ENCODE data around the gene LRRC71.

Gene LRRC71

GRCh38 chr1:156949127-156949526, 28.7 kb downstream of the LRRC71 start:
- Histone ChIP-seq H3K4me3 (ENCODE audit: low read depth in 1 of 2, low read length in 2 of 2) (no peak overlapping the region), H3K4me2 (ENCODE audit: insufficient read depth, low read length) (no peak overlapping the region), H3K27ac (ENCODE audit: low read length) (no peak overlapping the region), H2AFZ (ENCODE audit: low read depth, low read length) (no peak overlapping the region), H3K9me3 (ENCODE audit: insufficient read depth, low read length, severe bottlenecking) (no peaks in the 10 kb centered on the region), H3K4me1 (ENCODE audit: insufficient read depth, low read length) (no peaks in the 10 kb centered on the region), H4K20me1 (ENCODE audit: insufficient read depth, low read length) (no peaks in the 10 kb centered on the region), H3K79me2 (ENCODE audit: insufficient read depth, low read length) (no peaks in the 10 kb centered on the region), H3K36me3 (ENCODE audit: insufficient read depth, low read length) (no peaks in the 10 kb centered on the region), H3K9ac (ENCODE audit: low read depth, low read length) (no peak overlapping the region), H3K27me3 (ENCODE audit: insufficient read depth, low read length, poor library complexity) (peaks cover 28% of the 10 kb centered on the region)
- no peak for TF ChIP-seq CTCF (IDR thresholded peaks at IDR 0.05; ENCODE audit: borderline replicate concordance, extremely low read depth, low read length, poor library complexity, severe bottlenecking)
- TF ChIP-seq EZH2 (IDR thresholded peaks at IDR 0.05; ENCODE audit: borderline replicate concordance, low read depth, low read length, severe bottlenecking), result no peak
- ATAC-seq (ENCODE audit: insufficient read depth, low read depth) (no peak), DNase-seq (no peak)

- no peak for TF ChIP-seq EZH2 (IDR thresholded peaks at IDR 0.05; ENCODE audit: borderline replicate concordance, low read depth, low read length, severe bottlenecking)
- TF ChIP-seq CTCF (IDR thresholded peaks at IDR 0.05; ENCODE audit: borderline replicate concordance, extremely low read depth, low read length, poor library complexity, severe bottlenecking), result no peak
- Histone ChIP-seq H2AFZ (ENCODE audit: low read depth, low read length) (no peak overlapping the region), H3K36me3 (ENCODE audit: insufficient read depth, low read length) (no peaks in the 10 kb centered on the region), H4K20me1 (ENCODE audit: insufficient read depth, low read length) (no peaks in the 10 kb centered on the region), H3K27ac (ENCODE audit: low read length) (no peak overlapping the region), H3K4me3 (ENCODE audit: low read depth in 1 of 2, low read length in 2 of 2) (no peak overlapping the region), H3K9me3 (ENCODE audit: insufficient read depth, low read length, severe bottlenecking) (no peaks in the 10 kb centered on the region), H3K79me2 (ENCODE audit: insufficient read depth, low read length) (no peaks in the 10 kb centered on the region), H3K9ac (ENCODE audit: low read depth, low read length) (no peak overlapping the region), H3K27me3 (ENCODE audit: insufficient read depth, low read length, poor library complexity) (peaks cover 30% of the 10 kb centered on the region), H3K4me2 (ENCODE audit: insufficient read depth, low read length) (no peak overlapping the region), H3K4me1 (ENCODE audit: insufficient read depth, low read length) (no peaks in the 10 kb centered on the region)
- no peak for ATAC-seq (ENCODE audit: insufficient read depth, low read depth)
- DNase-seq, result no peak
These were observed 30.9 kb downstream of the LRRC71 start for GRCh38 chr1:156951371-156951770.

- Histone ChIP-seq H3K27me3 (ENCODE audit: insufficient read depth, low read length, poor library complexity) (peaks cover 35% of the 10 kb centered on the region), H3K36me3 (ENCODE audit: insufficient read depth, low read length) (no peaks in the 10 kb centered on the region), H3K4me2 (ENCODE audit: insufficient read depth, low read length) (no peak overlapping the region), H3K4me3 (ENCODE audit: low read depth in 1 of 2, low read length in 2 of 2) (no peak overlapping the region), H3K27ac (ENCODE audit: low read length) (no peak overlapping the region), H2AFZ (ENCODE audit: low read depth, low read length) (no peak overlapping the region), H3K79me2 (ENCODE audit: insufficient read depth, low read length) (no peaks in the 10 kb centered on the region), H3K9ac (ENCODE audit: low read depth, low read length) (no peak overlapping the region), H4K20me1 (ENCODE audit: insufficient read depth, low read length) (no peaks in the 10 kb centered on the region), H3K9me3 (ENCODE audit: insufficient read depth, low read length, severe bottlenecking) (no peaks in the 10 kb centered on the region), H3K4me1 (ENCODE audit: insufficient read depth, low read length) (no peaks in the 10 kb centered on the region)
- no peak for ATAC-seq (ENCODE audit: insufficient read depth, low read depth)
- no peak for DNase-seq
- TF ChIP-seq CTCF (IDR thresholded peaks at IDR 0.05; ENCODE audit: borderline replicate concordance, extremely low read depth, low read length, poor library complexity, severe bottlenecking) (no peak), EZH2 (IDR thresholded peaks at IDR 0.05; ENCODE audit: borderline replicate concordance, low read depth, low read length, severe bottlenecking) (no peak)
These were observed 33.1 kb downstream of the LRRC71 start for GRCh38 chr1:156953571-156953970.

- TF ChIP-seq EZH2 (IDR thresholded peaks at IDR 0.05; ENCODE audit: borderline replicate concordance, low read depth, low read length, severe bottlenecking), result no peak
- ATAC-seq (ENCODE audit: insufficient read depth, low read depth) (no peak), DNase-seq (no peak)
- Histone ChIP-seq H3K4me3 (ENCODE audit: low read depth in 1 of 2, low read length in 2 of 2) (no peak overlapping the region), H3K36me3 (ENCODE audit: insufficient read depth, low read length) (no peaks in the 10 kb centered on the region), H3K9ac (ENCODE audit: low read depth, low read length) (no peak overlapping the region), H3K4me1 (ENCODE audit: insufficient read depth, low read length) (no peaks in the 10 kb centered on the region), H3K27ac (ENCODE audit: low read length) (no peak overlapping the region), H2AFZ (ENCODE audit: low read depth, low read length) (no peak overlapping the region), H3K27me3 (ENCODE audit: insufficient read depth, low read length, poor library complexity) (peaks cover 28% of the 10 kb centered on the region), H4K20me1 (ENCODE audit: insufficient read depth, low read length) (no peaks in the 10 kb centered on the region), H3K9me3 (ENCODE audit: insufficient read depth, low read length, severe bottlenecking) (no peaks in the 10 kb centered on the region), H3K4me2 (ENCODE audit: insufficient read depth, low read length) (no peak overlapping the region), H3K79me2 (ENCODE audit: insufficient read depth, low read length) (no peaks in the 10 kb centered on the region)
These were observed 35.9 kb downstream of the LRRC71 start for GRCh38 chr1:156956333-156956732.
